Measurements from ENCODE around the gene ZEB2. TPM values are rescaled to one million over a fixed set of nuclear protein-coding genes. Genes with fewer than 3 reads are reported as not detected.

ZEB2 gene
- total RNA-seq, 1 experiment from 2014 or later: 28.2 TPM

- H3K4me1 Mint-ChIP-seq (ENCODE audit: insufficient read depth, unreplicated experiment): peaks cover 18% of the 10 kb centered on the region
- POLR2A ChIA-PET: no interaction called here
These were observed 78.2 kb downstream of the ZEB2 start for GRCh38 chr2:144441711-144442141.

GRCh38 chr2:144439993-144440392 lies 79.9 kb downstream of the ZEB2 start:
- DNase-seq (ENCODE audit: unreplicated experiment): no peak
- intact Hi-C loops (cut with micrococcal nuclease): no loop called here
- Mint-ChIP-seq H3K9me3 (ENCODE audit: unreplicated experiment) (no peaks in the 10 kb centered on the region), H3K27me3 (ENCODE audit: insufficient read depth, unreplicated experiment) (no peaks in the 10 kb centered on the region), H3K4me1 (ENCODE audit: insufficient read depth, unreplicated experiment) (peaks cover 18% of the 10 kb centered on the region), H3K4me3 (ENCODE audit: unreplicated experiment) (no peak overlapping the region), H3K36me3 (ENCODE audit: insufficient read depth, unreplicated experiment) (no peaks in the 10 kb centered on the region), H3K27ac (ENCODE audit: low read depth, unreplicated experiment) (no peak overlapping the region)
- no TSS peak for BruUV-seq (replicated peaks)
- ChIA-PET CTCF (no interaction called here), POLR2A (no interaction called here)
- no peak for TF ChIP-seq CTCF (IDR thresholded peaks at IDR 0.05; ENCODE audit: unreplicated experiment)

More at GRCh38 chr2:144441711-144442141, 78.2 kb downstream of the ZEB2 start:
- H3K27ac Mint-ChIP-seq (ENCODE audit: low read depth, unreplicated experiment): no peak overlapping the region
- DNase-seq (ENCODE audit: unreplicated experiment): no peak
- no peak for TF ChIP-seq CTCF (IDR thresholded peaks at IDR 0.05; ENCODE audit: unreplicated experiment)
- H3K9me3 Mint-ChIP-seq (ENCODE audit: unreplicated experiment): no peaks in the 10 kb centered on the region
- H3K27me3 Mint-ChIP-seq (ENCODE audit: insufficient read depth, unreplicated experiment): no peaks in the 10 kb centered on the region
- CTCF ChIA-PET: no interaction called here
- no TSS peak for BruUV-seq (replicated peaks)
- H3K36me3 Mint-ChIP-seq (ENCODE audit: insufficient read depth, unreplicated experiment): peaks cover 7% of the 10 kb centered on the region
- H3K4me3 Mint-ChIP-seq (ENCODE audit: unreplicated experiment): no peak overlapping the region
- intact Hi-C loops (cut with micrococcal nuclease): no loop called here

- no peak overlapping the region for H3K27ac Mint-ChIP-seq (ENCODE audit: low read depth, unreplicated experiment)
- peaks cover 18% of the 10 kb centered on the region for H3K4me1 Mint-ChIP-seq (ENCODE audit: insufficient read depth, unreplicated experiment)
- intact Hi-C loops (cut with micrococcal nuclease): no loop called here
- no peaks in the 10 kb centered on the region for H3K9me3 Mint-ChIP-seq (ENCODE audit: unreplicated experiment)
- CTCF ChIA-PET: interaction anchor here (0.6 kb wide), 1 partner anchor 1314 kb away, joined by 3 read pairs; no protein-coding TSS in a partner anchor
- H3K27me3 Mint-ChIP-seq (ENCODE audit: insufficient read depth, unreplicated experiment): no peaks in the 10 kb centered on the region
- no peaks in the 10 kb centered on the region for H3K36me3 Mint-ChIP-seq (ENCODE audit: insufficient read depth, unreplicated experiment)
- BruUV-seq (replicated peaks): no TSS peak
- H3K4me3 Mint-ChIP-seq (ENCODE audit: unreplicated experiment): no peak overlapping the region
- POLR2A ChIA-PET: interaction anchor here (0.6 kb wide), 1 partner anchor 1566 kb away, joined by 3 read pairs; no protein-coding TSS in a partner anchor
- no peak for TF ChIP-seq CTCF (IDR thresholded peaks at IDR 0.05; ENCODE audit: unreplicated experiment)
- no peak for DNase-seq (ENCODE audit: unreplicated experiment)
These were observed 80.9 kb downstream of the ZEB2 start for GRCh38 chr2:144438801-144439631.

- H3K27ac Mint-ChIP-seq (ENCODE audit: low read depth, unreplicated experiment): peak overlapping the region; percentile 68
- peaks cover 18% of the 10 kb centered on the region for H3K4me1 Mint-ChIP-seq (ENCODE audit: insufficient read depth, unreplicated experiment)
- CTCF ChIA-PET: interaction anchor here (0.5 to 0.8 kb wide), 4 partner anchors 31 to 135 kb away, joined by 3 to 4 read pairs (median 4); no protein-coding TSS in a partner anchor
These were observed 82.3 kb downstream of the ZEB2 start for GRCh38 chr2:144437636-144438035.

More at GRCh38 chr2:144437636-144438035, 82.3 kb downstream of the ZEB2 start:
- POLR2A ChIA-PET: interaction anchor here (0.6 kb wide), 2 partner anchors 11 to 407 kb away, joined by 3 read pairs; no protein-coding TSS in a partner anchor
- Mint-ChIP-seq H3K4me3 (ENCODE audit: unreplicated experiment) (no peak overlapping the region), H3K36me3 (ENCODE audit: insufficient read depth, unreplicated experiment) (no peaks in the 10 kb centered on the region), H3K27me3 (ENCODE audit: insufficient read depth, unreplicated experiment) (no peaks in the 10 kb centered on the region), H3K9me3 (ENCODE audit: unreplicated experiment) (no peaks in the 10 kb centered on the region)
- no peak for TF ChIP-seq CTCF (IDR thresholded peaks at IDR 0.05; ENCODE audit: unreplicated experiment)
- intact Hi-C loops (cut with micrococcal nuclease): no loop called here
- BruUV-seq (replicated peaks): no TSS peak
- DNase-seq (ENCODE audit: unreplicated experiment): peak; percentile 13
